HG03575 (cell line): Measurements from ENCODE around the gene RPP30.

Experiments used
- ATAC-seq: cut with Tn5 transposase; IDR thresholded peaks from one replicate; pipeline ENCODE4 v1.9.1; 2021; ENCODE audit not compliant: unreplicated experiment, insufficient number of reproducible peaks, low FRiP score; ENCODE audit errors: extremely low read depth

RPP30 gene

DNA sequence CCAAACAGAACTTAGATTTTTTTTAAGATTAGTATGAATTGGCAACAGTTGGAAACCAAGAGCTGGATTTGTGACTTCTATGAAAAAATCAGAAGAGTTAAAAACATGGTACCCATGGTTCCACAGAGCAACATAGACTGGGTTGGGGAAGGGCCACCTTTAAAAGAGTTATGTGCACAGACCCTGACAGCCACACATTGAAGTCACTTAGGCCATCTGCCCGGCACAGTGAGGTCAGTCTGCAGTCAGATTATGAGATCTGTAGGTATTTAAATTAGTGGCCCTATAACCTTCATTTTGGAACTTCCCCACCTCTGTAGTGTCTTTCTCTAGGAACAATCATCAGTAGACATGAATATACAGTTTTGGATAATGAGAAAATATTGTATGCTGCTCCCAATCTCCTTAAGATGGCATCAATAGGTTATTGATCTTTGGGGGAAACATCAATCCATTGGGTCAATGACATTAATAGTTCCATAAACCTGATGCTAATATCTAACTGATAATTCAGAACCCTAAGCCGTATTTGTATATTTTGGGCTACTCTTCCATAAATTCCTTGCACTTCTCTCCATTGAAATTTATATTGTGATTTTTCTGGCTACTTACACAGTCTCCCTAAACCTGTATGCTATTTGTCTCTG, 42.1 kb downstream of the RPP30 start:
- ATAC-seq: no peak

- ATAC-seq: no peak
These were observed 43.4 kb downstream of the RPP30 start for GRCh38 chr10:90914992-90915765.

DNA sequence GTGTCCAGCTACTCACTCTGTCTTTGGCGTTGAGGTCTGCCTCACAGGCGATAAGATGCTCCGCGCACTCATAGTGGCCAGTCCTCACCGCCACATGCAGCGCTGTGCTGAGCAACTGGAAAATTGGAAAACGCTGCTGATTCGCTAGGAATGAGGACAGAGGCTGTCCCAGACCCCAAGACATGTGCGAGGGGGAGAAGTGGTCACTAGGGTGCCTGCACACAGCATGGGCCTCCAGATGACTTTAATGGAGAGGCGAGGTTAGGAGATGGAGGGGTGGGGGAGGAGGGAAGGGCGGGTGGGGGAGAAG, 43.9 kb downstream of the RPP30 start:
- ATAC-seq: no peak

DNA sequence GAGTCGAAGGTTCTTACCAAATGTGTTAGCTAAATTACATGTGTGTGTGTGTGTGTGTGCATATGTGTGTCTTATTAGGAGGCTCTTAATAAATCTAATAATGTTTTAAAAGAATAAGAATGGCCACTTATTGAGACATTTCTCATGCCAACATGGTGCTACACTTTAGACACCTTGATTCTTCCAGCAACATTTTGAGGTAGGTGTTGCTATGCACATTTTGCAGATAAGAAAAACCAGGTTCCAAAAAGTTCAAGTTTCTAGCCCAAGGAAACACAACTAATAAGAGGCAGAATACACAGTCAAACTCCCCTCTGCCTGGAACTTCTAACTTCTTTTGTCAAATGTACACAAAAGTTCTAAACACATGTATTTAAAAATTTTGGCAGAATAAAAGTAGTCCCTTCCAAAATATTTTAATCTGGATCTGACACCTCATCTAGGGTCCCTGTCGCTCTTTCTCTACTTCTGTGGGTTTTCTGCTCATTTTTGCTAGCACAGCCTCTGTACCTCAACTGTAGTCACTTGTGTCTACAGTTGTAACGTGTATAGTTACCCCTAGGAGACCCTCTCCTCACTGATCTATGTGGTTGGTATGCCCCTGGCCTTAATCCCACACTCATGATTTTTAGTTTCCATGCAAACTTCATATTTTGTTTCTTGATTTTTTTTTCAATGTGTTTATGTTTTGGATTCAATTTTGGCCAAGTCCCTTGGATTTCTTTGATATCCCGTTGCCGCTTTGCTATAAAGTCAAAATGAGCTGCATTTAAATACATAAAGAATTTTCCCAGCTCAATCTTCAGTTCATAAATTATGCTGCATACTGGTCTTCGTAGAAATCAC, 44.8 kb downstream of the RPP30 start:
- no peak for ATAC-seq

GRCh38 chr10:90917238-90917967, 45.6 kb downstream of the RPP30 start:
- ATAC-seq: no peak

DNA sequence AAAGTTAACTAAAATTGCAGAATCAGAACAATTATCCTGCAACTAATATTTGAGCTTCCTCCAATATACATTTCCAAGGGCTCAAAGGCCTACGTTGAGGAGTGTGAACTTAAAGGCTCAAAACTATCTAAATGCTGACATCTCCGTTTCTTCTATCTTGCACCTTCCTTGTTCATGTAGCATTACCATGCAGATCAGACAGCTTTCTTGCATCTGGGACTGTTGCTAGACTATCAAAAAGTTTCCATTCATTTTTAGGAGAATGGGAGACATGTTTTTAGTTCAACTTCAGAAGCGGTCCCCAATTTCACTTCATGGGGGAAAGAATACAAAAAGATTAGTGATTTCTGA, 46.2 kb downstream of the RPP30 start:
- ATAC-seq: no peak

DNA sequence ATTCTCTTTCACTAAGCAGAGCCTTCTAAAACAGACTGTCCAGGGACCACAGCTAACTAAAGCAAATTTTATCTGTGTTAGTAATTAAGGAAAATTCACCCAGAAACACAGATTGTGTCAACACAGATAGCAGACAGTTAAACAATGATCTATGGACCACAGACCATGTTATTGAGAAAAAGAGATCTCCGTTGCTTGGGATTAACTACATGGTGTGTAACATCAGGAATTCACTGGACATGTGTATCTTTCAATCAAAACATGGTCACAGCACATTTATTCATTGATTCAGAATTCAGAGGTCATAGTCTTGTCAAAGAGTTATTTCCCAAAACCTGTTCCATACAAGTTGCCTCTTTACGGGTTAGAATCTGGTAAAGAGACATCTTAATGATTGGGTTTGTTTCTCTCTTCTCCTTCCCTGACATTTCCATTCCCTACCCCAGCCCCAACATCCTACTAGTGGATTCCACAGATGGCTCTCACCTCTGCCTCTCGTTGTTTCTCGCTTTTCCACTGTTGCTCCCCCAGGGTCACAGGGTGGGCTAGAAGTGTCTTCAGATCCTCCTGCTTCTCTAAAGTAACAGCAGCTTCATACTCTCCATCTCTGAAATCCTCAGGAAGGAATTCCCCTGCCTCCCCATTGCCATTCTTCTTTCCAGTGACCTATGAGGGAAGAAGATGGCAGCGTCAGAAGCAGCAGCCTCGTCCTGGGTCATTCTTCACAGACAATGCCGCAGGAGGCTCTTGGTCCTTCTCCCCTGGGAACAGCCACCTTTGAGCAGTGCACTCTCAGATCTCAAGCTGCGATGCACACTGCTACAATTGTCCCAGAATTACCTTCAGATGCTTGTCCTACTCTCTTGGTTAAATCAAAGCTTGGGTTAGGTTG, 48.2 kb downstream of the RPP30 start:
- no peak for ATAC-seq

- no peak for ATAC-seq
These were observed 49.4 kb downstream of the RPP30 start, which contains the start of gene ANKRD1 for GRCh38 chr10:90920986-90921666. TSS of gene ANKRD1 (minus strand) at chr10:90921087. CDS start at chr10:90921027, 60 bp downstream.

DNA sequence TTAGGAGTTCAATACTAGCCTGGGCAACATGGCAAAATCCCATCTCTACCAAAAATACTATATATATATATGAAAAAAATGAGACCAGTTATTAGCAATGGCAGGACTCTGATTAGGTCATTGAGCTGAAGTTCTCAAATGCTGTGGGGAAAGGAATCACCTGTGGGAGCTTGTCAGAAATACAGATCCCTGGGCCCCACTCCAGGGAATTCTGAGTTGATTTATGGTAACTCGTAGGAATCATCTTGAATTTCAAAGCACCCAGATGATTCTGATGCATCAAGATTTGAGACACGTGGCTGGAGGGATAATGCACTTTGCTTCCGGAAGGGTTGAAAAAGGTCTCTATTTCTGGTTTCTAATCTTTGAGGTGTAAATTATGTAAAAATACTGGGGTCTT, 50.1 kb downstream of the RPP30 start:
- ATAC-seq: no peak

DNA sequence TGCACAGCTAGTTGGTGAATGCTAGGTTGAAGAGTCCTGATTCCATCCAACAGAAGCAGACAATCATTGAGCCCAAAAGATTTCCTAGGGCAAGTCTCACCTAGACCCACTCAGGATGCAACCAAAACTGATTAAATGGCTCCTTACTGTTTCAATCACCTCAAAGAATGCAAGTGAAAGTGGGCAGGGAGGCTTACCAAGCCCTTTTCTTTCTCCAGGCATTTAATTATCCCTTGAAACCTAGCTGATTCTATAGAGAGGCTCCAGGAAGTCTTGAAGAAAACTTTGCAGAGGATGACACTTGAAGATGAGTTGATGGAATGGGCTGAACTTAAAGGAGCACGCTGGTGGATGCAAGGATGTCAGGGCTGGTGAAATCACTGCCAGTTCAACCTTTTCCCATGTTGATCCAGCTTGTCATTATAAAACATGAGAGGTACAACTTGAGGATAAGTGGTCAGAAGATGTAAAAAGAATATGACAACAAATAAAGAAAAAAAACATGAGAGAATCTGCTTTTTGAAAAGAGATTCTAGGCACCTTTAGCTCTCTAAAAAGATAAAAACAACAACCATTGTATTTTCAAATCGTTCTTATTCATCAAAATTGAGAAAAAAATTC, 51.4 kb downstream of the RPP30 start:
- ATAC-seq: no peak

- no peak for ATAC-seq
These were observed 52.8 kb downstream of the RPP30 start for GRCh38 chr10:90924552-90924951.

DNA sequence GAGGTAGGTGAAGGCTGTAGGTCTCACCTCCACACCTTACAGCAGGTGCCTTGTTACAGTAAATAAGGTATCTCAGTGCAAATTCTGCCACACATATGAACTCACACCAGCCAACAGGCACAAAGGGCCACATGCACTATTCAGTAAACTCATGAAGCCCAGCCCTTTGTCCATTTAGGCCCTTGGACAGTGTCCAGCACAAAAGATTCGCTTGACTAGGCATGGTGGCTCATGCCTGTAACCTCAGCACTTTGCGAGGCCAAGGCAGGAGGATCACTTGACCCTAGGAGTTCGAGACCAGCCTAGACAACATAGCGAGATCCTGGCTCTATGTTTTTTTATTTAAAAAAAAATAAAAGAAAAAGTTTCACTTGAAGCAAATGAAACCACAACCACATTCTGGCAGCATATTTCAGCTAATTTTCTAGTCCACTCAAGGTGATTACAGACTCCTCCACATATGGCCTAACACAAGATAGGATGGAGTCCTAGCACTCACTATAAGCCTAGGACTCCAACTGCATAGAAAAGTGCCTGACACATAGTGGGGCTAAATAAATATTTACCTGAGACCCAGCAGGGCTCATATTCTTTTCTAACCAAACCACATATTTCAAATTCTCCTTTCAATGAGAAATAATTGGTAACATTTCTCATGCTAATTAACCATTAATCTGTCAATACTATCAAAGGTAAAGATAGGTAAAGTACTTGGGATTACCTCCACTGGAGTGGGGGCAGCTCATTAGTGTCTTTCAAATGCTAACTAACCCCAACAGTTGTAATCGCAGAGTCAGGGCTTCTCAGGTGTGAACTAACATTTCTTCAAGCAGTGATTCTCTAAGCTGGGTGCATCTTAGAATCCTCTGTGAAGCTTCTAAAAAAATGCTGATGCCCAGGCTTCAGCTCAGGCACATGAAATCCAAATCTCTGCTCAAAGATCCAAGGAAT, 53.6 kb downstream of the RPP30 start:
- no peak for ATAC-seq

GRCh38 chr10:90927293-90927692, 55.5 kb downstream of the RPP30 start:
- ATAC-seq: no peak

GRCh38 chr10:90929179-90929578, 57.4 kb downstream of the RPP30 start:
- ATAC-seq: no peak

GRCh38 chr10:90930070-90930837, 58.5 kb downstream of the RPP30 start:
- ATAC-seq: no peak
